Cardiac muscle cell (in vitro differentiated cells and primary cell): Measurements from ENCODE around the gene CHID1. TPM values are rescaled to one million over a fixed set of nuclear protein-coding genes. Genes with fewer than 3 reads are reported as not detected.
A peak's percentile ranks its signal among the peaks of the same experiment; 100 is the strongest.

ENCODE experiments used
- DNase-seq, 2 donors: peaks; one replicate each; pipeline versions ENCODE4 v3.0.0 to v3.0.0-alpha.2; 2010 to 2017; ENCODE audit warnings: low read depth in 1 of 2, low spot score in 1 of 2
- H3K27ac ChIP-seq: fragments of 200-600 bp; sonication (generic); 2 replicates; pipeline ENCODE4 v1.5.1; 2016
- H3K27me3 ChIP-seq: fragments of 200-600 bp; sonication (generic); 2 replicates; pipeline ENCODE4 v1.6.0; 2016; ENCODE audit warnings: control low read depth
- H3K36me3 ChIP-seq: fragments of 200-600 bp; sonication (generic); 2 replicates; pipeline ENCODE4 v1.5.1; 2016; ENCODE audit warnings: control low read depth
- H3K4me1 ChIP-seq: fragments of 200-600 bp; sonication (generic); 2 replicates; pipeline ENCODE4 v1.8.1; 2017; ENCODE audit warnings: low read depth, mild to moderate bottlenecking, mixed run types
- H3K4me3 ChIP-seq: fragments of 200-600 bp; sonication (generic); 2 replicates; pipeline ENCODE4 v1.5.1; 2016; ENCODE audit warnings: mild to moderate bottlenecking
- H3K9me3 ChIP-seq: fragments of 200-600 bp; sonication (generic); 2 replicates; pipeline ENCODE4 v1.5.1; 2017; ENCODE audit warnings: low read depth, mild to moderate bottlenecking, control low read depth
- CTCF ChIP-seq: IDR thresholded peaks from 2 replicates; pipeline ENCODE4 v1.5.1; 2012; ENCODE audit warnings: low read depth, mild to moderate bottlenecking, low read length
- polyA plus RNA-seq: library from polyadenylated mRNA; unstranded; fragments of >200 nt; fragmentation: Nextera tagmentation; extraction: Ambion mirVana; gene quantifications from 2 replicates; pipeline ENCODE4 v1.2.1, GENCODE V29; 2016
- total RNA-seq: library from RNA; depleted of rRNA; stranded (reverse); fragments of >200 nt; gene quantifications from 2 replicates; pipeline ENCODE4 v1.2.3, GENCODE V29; 2016

The CHID1 gene
- total and polyA plus RNA-seq, 2 experiments from 2014 or later = 67.7 to 145 TPM

- Histone ChIP-seq H3K36me3 (no peaks in the 10 kb centered on the region), H3K9me3 (no peaks in the 10 kb centered on the region), H3K27me3 (no peaks in the 10 kb centered on the region), H3K27ac (no peak overlapping the region), H3K4me3 (no peak overlapping the region), H3K4me1 (peaks cover 15% of the 10 kb centered on the region)
- no peak for TF ChIP-seq CTCF
- DNase-seq = no peak
Observed at GRCh38 chr11:852762-853161, 57.8 kb downstream of the CHID1 start.

GRCh38 chr11:850775-851763 is 59.5 kb downstream of the CHID1 start:
- Histone ChIP-seq H3K27me3 (no peaks in the 10 kb centered on the region), H3K9me3 (no peaks in the 10 kb centered on the region), H3K4me1 (peaks cover 15% of the 10 kb centered on the region), H3K4me3 (peak overlapping the region; percentile 75), H3K36me3 (no peaks in the 10 kb centered on the region), H3K27ac (no peak overlapping the region)
- no peak for DNase-seq
- peak; percentile 18 for TF ChIP-seq CTCF

GRCh38 chr11:849951-850774 is 60.4 kb downstream of the CHID1 start:
- peak in 1 of 2 donors; percentile 70 for DNase-seq
- no peak overlapping the region for H3K27ac ChIP-seq
- TF ChIP-seq CTCF = no peak

GRCh38 chr11:849104-849824 is 61.3 kb downstream of the CHID1 start:
- DNase-seq = peak in 1 of 2 donors; percentile 86
- Histone ChIP-seq H3K9me3 (no peaks in the 10 kb centered on the region), H3K36me3 (no peaks in the 10 kb centered on the region), H3K27ac (no peak overlapping the region), H3K4me1 (peaks cover 28% of the 10 kb centered on the region), H3K27me3 (no peaks in the 10 kb centered on the region), H3K4me3 (peak overlapping the region; percentile 75)
- no peak for TF ChIP-seq CTCF

More at GRCh38 chr11:849951-850774, 60.4 kb downstream of the CHID1 start:
- no peaks in the 10 kb centered on the region for H3K27me3 ChIP-seq
- H3K4me1 ChIP-seq = peaks cover 19% of the 10 kb centered on the region
- no peaks in the 10 kb centered on the region for H3K36me3 ChIP-seq
- H3K4me3 ChIP-seq = peak overlapping the region; percentile 75
- no peaks in the 10 kb centered on the region for H3K9me3 ChIP-seq

- Histone ChIP-seq H3K27ac (no peak overlapping the region), H3K27me3 (no peaks in the 10 kb centered on the region), H3K9me3 (no peaks in the 10 kb centered on the region), H3K4me3 (no peak overlapping the region), H3K4me1 (peaks cover 35% of the 10 kb centered on the region), H3K36me3 (no peaks in the 10 kb centered on the region)
- TF ChIP-seq CTCF = peak; percentile 87
- peak in 1 of 2 donors; percentile 61 for DNase-seq
Observed at GRCh38 chr11:848380-848931, 62.2 kb downstream of the CHID1 start.
